Glomerular visceral epithelial cell (primary cell): ENCODE data around the gene PVRIG.
"Not testable (repeated sequence)": the region's sequence is repeated elsewhere in the genome, so short reads cannot be mapped to it uniquely, and the experiment has no call there.

Experiments used
- DNase-seq: peaks from one replicate; pipeline ENCODE4 v3.0.0-alpha.2; 2016; ENCODE audit errors: extremely low spot score

Gene PVRIG

DNA sequence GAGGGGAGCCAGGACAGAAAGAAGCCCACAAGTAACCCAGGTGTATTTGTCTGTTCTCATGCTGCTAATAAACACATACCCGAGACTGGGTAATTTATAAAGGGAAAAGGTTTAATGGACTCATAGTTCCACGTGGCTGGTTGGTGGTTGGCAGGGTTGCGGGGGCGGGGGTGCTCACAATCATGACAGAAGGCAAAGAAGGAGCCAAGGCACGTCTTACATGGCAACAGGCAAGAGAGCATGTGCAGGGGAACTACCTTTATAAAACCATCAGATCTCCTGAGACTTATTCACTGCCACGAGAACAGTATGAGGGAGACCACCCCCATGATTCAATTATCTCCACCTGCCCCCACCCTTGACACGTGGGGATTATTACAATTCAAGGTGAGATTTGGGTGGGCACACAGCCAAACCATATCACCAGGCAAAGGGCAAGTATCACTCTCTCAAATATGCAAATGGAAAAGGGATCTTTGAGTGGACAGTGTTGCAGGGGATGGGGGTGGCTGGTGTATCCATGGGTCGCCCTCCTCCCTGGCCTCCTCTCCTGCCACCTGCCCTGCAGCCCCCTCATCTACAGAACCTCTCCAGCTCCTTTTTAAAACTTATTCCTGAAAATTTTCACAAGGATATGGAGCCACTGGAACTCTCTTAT lies 15.0 kb downstream of the PVRIG start:
- not testable (repeated sequence) for DNase-seq

DNA sequence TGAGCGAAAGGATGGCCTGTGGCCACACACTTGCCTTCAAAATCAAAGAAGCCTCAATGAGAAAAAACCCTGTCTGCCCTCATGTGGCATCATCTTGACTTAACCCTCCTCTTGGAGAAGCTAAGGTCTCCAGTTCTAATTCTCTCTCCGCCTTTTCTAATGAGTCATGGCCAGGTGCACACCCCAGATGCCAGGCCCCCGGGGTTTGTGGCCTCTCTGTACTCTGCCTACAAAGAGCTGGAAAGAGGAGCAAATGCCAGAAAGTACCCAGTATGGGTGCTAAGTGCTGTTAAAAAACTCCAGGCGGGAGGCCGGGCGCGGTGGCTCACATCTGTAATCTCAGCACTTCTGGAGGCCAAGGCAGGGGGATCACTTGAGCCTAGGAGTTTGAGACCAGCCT lies 20.2 kb downstream of the PVRIG start:
- not testable (repeated sequence) for DNase-seq

DNA sequence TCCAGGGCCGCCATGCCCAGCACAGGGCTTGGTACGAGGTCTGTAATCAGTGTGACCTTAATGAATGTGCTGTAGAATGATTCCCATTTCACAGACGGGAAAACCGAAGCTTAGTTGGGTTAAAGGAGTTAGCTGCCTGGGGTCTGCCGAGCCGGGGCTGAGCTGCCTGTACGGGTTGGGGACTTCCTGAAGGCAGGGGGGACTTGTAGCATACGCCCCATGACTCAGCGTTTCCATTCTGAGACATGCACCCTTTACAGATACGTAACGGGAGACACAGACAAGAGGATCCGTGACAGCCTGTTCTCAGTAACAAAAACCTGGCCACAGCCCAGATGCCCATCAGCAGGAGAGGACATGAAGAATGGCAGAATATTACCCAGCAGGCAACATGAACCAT lies 23.6 kb downstream of the PVRIG start:
- not testable (repeated sequence) for DNase-seq

DNA sequence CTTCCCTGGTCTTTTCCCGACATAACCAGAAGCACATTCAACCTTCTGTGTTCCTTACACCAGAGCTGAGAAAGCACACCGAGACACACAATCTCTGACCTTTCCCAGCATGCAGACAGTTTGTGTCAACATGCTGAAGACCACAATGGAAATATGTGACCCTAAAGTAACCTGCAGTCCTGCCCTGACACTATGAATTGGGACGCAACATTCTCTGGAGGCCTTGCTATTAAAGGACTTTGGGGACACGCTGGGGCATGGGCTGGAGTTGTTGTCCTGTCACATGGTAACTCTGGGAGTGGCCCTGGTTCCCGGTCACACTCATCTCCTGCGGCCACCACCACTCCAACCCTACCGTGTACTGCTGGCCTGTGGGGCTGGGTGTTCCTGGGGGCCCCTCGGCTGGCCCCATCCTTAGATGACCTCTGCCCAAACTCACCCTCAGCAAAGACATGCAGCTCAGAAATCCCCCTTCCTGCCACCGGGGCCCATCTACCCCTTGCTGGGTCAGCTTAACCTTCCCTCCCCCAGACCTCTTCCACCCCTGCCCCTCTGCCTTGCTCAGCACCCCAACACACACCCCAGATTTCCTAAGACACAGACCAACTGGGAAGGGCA lies 25.3 kb downstream of the PVRIG start:
- DNase-seq, result not testable (repeated sequence)

- DNase-seq, result not testable (repeated sequence)
Observed at GRCh38 chr7:100246121-100246864, 26.5 kb downstream of the PVRIG start.

DNA sequence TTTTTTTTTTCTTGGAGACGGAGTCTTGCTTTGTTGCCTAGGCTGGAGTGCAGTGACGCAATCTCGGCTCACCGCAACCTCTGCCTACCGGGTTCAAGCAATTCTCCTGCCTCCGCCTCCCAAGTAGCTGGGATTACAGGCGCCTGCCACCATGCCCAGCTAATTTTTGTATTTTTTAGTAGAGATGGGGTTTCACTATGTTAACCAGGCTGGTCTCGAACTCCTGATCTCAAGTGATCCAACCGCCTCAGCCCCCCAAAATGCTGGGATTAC lies 27.1 kb downstream of the PVRIG start:
- not testable (repeated sequence) for DNase-seq

DNA sequence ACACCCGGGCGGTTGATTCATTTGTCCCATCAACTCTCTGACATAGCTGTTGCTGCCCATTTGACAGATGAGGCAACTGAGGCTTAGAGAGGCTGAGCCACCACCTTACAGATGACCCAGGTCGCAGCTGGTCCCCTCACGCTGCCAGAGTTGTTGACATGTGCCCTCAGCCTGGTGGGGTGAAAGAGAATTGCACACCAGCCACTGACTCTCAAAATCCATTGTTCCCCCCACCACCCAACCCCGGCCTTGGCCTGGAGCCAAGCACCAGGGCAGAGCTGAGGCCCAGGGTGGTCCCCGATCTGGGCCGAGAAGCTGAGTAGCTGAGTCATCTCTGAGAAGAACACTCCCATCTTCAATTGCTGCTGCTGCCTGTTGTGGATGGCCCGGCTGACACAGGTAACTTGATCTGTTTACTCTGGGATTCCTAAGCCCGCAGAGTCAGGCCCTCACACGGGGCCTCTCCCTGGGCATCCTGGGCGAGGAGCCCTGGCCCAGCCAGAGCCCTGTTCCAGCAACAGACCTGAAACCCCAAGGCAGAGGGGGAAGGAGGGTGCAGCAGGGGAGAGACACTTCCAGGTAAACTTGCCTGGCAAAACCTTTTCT lies 27.5 kb downstream of the PVRIG start:
- DNase-seq, result peak; percentile 76

GRCh38 chr7:100248483-100248882 lies 28.7 kb downstream of the PVRIG start:
- no peak for DNase-seq

DNA sequence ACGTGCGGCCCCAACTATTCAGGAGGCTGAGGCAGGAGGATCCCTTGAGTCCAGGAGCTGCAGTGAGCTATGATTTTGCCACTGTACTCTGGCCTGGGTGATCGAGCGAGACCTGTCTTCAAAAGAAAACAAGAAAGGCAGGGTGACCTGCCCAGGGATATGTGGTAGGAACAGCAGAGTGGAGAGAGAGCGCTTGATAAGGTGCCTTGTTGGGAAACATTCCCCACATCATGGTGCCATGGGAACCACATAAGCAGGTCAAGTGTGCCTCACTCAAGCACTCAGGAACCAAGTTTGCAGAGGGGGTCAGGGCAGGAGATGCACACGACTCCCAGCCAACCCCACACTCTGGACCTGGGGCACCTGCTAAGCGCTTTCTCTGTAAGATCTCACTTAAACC lies 37.3 kb downstream of the PVRIG start:
- DNase-seq, result no peak

DNA sequence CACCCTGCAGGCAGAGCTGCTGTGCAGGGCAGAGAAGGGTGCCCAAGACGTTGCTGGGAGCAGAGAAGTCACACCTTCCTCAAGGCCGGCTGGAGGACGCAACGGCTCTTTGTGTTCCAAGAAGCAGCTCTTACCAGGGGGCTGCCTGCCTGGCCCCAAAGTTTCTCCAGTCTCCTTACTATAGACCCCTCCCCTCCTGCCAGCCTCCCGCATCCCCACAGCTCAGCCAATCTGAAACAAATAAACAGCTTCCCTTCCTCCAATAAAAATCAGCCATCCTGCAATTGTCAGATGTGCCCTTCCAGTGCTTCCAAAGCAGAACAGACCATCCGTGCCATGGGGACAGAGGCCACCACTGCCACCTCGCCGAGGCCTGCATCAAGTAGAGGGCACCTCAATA lies 40.2 kb downstream of the PVRIG start:
- DNase-seq, result not testable (repeated sequence)

- DNase-seq, result not testable (repeated sequence)
Observed at GRCh38 chr7:100262896-100263295, 43.1 kb downstream of the PVRIG start.

GRCh38 chr7:100264223-100264622 lies 44.5 kb downstream of the PVRIG start:
- not testable (repeated sequence) for DNase-seq

GRCh38 chr7:100264669-100265165 lies 45.0 kb downstream of the PVRIG start:
- DNase-seq, result not testable (repeated sequence)

DNA sequence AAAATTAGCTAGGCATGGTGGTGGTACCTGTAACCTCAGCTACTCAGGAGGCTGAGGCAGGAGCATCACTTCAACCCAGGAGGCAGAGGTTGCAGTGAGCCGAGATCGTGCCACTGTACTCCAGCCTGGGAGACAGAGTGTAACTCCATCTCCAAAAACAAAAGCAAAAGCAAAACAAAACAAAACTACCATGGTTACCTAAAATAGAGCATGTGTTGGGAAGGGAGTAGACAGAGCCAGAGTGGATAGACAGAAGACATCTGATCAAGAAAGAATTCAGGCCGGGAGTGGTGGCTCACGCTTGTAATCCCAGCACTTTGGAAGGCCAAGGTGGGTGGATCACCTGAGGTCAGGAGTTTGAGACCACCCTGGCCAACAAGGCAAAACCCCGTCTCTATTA lies 46.1 kb downstream of the PVRIG start:
- not testable (repeated sequence) for DNase-seq

- no peak for DNase-seq
Observed at GRCh38 chr7:100266576-100267354, 47.0 kb downstream of the PVRIG start.

DNA sequence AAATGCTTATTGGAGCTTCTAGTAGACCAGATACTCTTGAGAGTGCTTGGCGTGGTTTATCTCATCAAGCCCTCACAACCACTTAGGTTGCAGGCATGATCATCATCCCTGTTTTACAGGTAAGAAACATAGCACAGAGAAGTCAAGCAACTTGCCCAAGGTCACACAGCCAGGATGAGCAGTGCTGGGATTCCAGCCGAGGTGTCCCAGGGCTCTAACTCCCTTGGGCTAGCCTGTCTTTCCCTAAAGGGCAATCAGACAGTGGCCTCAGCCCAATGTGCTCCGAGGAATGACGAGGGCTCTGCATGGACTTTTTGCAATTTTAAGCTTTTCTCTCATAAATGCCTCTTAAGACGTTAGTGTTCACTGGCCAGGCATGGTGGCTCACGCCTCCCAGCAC lies 47.9 kb downstream of the PVRIG start:
- DNase-seq, result no peak

- not testable (repeated sequence) for DNase-seq
Observed at GRCh38 chr7:100268882-100269281, 49.1 kb downstream of the PVRIG start.

DNA sequence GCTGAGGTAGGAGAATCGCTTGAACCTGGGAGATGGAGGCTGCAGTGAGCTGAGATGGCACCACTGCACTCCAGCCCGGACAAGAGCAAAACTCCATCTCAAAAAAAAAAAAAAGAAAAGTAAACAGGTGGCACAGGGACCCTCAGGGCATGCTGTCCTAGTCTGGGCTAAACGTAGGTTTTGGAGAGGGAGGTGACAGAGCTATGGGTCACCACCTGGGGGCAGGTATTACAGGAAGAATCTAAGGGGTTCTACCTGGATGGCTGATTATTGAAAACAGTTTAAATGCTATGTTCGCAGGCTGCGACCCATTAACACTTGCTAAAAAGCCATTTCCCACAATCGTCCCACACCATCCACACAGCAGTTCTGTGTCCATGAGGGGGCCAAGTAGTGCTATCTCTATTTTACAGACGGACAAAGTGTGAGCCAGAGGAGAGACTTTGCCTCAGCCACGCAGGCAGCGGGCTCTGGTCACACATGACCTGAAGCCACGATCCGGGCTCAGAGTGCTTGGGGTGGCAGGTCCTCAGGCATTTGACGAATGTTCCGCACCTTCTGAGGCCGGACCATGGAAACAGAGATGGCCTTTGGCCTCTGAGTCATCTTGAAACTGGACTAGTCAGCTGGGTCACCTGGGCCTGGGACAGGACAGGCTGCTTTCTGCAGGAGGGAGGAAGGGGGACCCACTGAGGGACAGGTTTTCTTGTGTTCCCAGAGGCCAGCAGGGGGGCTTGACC lies 49.7 kb downstream of the PVRIG start:
- peak; percentile 50 for DNase-seq

DNA sequence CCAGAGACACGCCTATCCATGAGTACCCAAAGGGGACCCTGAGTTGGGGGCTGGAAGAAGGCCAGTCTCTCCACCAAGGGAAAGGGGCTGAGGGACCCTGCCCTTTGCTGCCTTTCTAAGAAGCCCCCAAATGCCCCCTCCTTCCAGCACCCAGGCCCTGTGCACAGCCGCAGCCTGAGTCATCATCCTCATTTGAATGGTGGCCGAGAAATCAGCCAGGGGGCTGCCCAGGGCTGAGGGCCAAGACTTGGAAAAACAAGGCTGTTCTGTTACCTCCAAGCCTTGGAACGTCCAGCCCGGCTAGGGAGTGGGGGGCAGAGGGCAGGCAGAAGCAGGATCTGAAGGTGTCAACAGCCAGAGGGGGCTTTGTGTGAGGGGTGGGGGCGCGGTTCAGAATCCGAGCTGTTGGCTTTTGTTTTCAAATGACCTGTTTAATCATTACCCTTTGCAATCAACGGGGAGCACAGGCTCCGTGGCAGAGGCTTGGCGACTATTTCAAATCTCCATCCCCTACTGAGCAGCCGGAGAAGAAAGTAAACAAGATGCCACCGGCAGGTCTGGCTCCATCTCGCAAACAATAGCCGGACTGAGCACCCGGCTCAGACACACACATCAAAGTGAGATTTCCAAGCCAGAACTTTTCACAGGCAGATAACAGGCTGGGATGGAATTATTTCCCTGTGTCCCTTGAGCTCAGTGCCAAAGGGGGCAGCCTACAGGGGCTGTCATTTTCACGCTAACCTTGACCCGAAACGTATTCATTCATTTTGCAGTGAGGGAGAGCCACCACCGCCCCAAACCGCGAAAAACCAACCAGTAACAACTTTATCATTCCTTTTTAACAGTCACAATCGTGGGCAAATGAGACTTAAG lies 50.5 kb downstream of the PVRIG start:
- peak; percentile 42 for DNase-seq
